OCI-LY7 (cell line): Measurements from ENCODE around the gene SLC16A6. TPM values are rescaled to one million over a fixed set of nuclear protein-coding genes. Genes with fewer than 3 reads are reported as not detected.

ENCODE experiments used
- BruUV-seq: library from RNA; stranded (reverse); fragments of 400-500 nt; replicated peaks from 2 replicates; lab custom pipeline; 2021; lab: Mats Ljungman, UMichigan
- CTCF ChIA-PET: fragments of 300-600 bp; sonication (Branson Sonifier 250); formaldehyde crosslinking; loops from one replicate; lab custom pipeline; 2022; ENCODE audit warnings: antibody characterized with exemption; ENCODE audit not compliant: unreplicated experiment; lab: Charles Lee
- POLR2A ChIA-PET: fragments of 300-600 bp; sonication (Branson Sonifier 250); formaldehyde crosslinking; loops from one replicate; lab custom pipeline; 2022; ENCODE audit warnings: antibody characterized with exemption; lab: Charles Lee
- DNase-seq: peaks from one replicate; pipeline ENCODE4 v3.0.0-alpha.2; 2015; ENCODE audit warnings: low spot score
- H2AFZ ChIP-seq: fragments of 200-600 bp; sonication (generic), shearing (Covaris generic); 2 replicates; pipeline ENCODE4 v1.6.1; 2014; ENCODE audit warnings: mild to moderate bottlenecking, antibody characterized with exemption, low read length, moderate library complexity
- H3K27ac ChIP-seq: fragments of 200-600 bp; sonication (generic); 2 replicates; pipeline ENCODE4 v1.5.1; 2014; ENCODE audit warnings: mixed run types, low read depth, mild to moderate bottlenecking, moderate library complexity, low read length, inconsistent platforms; ENCODE audit not compliant: poor library complexity, severe bottlenecking
- H3K36me3 ChIP-seq: fragments of 200-600 bp; sonication (generic); 2 replicates; pipeline ENCODE4 v1.6.1; 2014; ENCODE audit warnings: mild to moderate bottlenecking, antibody characterized with exemption, low read length, moderate library complexity, mixed read lengths; ENCODE audit not compliant: insufficient read depth
- H3K4me1 ChIP-seq: fragments of 200-600 bp; sonication (generic); 2 replicates; pipeline ENCODE4 v1.5.1; 2014; ENCODE audit warnings: mild to moderate bottlenecking, low read length; ENCODE audit not compliant: insufficient read depth, poor library complexity, severe bottlenecking
- H3K4me2 ChIP-seq: fragments of 200-600 bp; sonication (generic); 2 replicates; pipeline ENCODE4 v1.6.1; 2014; ENCODE audit warnings: mild to moderate bottlenecking, low read length
- H3K4me3 ChIP-seq: fragments of 200-600 bp; sonication (generic); 2 replicates; pipeline ENCODE4 v1.5.1; 2014; ENCODE audit warnings: mild to moderate bottlenecking, low read depth, low read length; ENCODE audit not compliant: poor library complexity, severe bottlenecking
- H3K79me2 ChIP-seq: fragments of 200-600 bp; sonication (generic); 2 replicates; pipeline ENCODE4 v1.6.1; 2016; ENCODE audit warnings: low read depth, mild to moderate bottlenecking, low read length, moderate library complexity, mixed read lengths; ENCODE audit not compliant: insufficient read depth
- H3K9me2 ChIP-seq: fragments of 200-600 bp; sonication (generic); 2 replicates; pipeline ENCODE4 v1.6.1; 2016; ENCODE audit warnings: mild to moderate bottlenecking, low read length, mixed read lengths; ENCODE audit not compliant: insufficient read depth
- H3K9me3 ChIP-seq: fragments of 200-600 bp; sonication (generic); 2 replicates; pipeline ENCODE4 v1.6.1; 2014; ENCODE audit warnings: mild to moderate bottlenecking, mixed run types, low read length, mixed read lengths
- H4K20me1 ChIP-seq: fragments of 200-600 bp; sonication (generic); 2 replicates; pipeline ENCODE4 v1.6.1; 2014; ENCODE audit warnings: mild to moderate bottlenecking, antibody characterized with exemption, low read length, moderate library complexity, mixed read lengths; ENCODE audit not compliant: insufficient read depth
- EZH2phosphoT487 ChIP-seq: fragments of 200-600 bp; sonication (generic); IDR thresholded peaks from 2 replicates; pipeline ENCODE4 v1.6.1; 2018; ENCODE audit warnings: low read depth, borderline replicate concordance, mild to moderate bottlenecking, mixed run types, antibody characterized with exemption, low read length, moderate library complexity, mixed read lengths
- intact Hi-C: fragments of 100-400 bp; cut with micrococcal nuclease; formaldehyde crosslinking; loops from one replicate; pipeline ENCODE4 v1.10.0; 2022; ENCODE audit not compliant: unreplicated experiment
- total RNA-seq, 2 experiments: library from RNA; depleted of rRNA in 1 of 2; stranded (reverse); fragments of >200 nt in 1 of 2; shearing (Covaris generic) in 1 of 2; gene quantifications; 2 replicates each; pipeline ENCODE4 v1.2.3, GENCODE V29; 2014 to 2022
- TF ChIP-seq, protein P1 (sequence below): fragments of 200-600 bp; sonication (generic); conservative IDR thresholded peaks from 2 replicates; pipeline ENCODE4 v1.5.1; 2014; ENCODE audit warnings: mild to moderate bottlenecking, antibody characterized with exemption, low read length, moderate library complexity, mixed read lengths

The SLC16A6 gene
- total RNA-seq, 2 experiments from 2014 or later, result 4.5 to 18.9 TPM

DNA sequence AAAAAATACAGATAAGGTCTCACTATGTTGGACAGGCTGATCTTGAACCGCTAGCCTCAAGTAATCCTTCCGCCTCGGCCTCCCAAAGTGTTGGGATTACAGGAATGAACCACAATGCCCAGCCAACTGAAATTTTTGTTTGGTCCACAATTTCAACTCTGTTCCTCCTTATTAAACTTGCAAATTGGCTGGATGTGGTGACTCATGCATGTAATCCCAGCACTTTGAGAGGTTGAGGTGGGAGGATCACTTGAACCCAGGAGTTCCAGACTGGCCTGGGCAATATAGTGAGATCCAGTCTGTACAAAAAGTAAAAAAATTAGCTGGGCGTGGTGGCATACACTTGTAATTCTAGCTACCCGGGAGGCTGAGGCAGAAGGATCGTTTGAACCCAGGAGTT, 13.8 kb upstream of the SLC16A6 start:
- no peaks in the 10 kb centered on the region for H4K20me1 ChIP-seq
- ChIA-PET POLR2A (interaction anchor here (1.0 kb wide), 1 partner anchor 39 kb away, joined by 3 read pairs; no protein-coding TSS in a partner anchor), CTCF (interaction anchor here (0.5 kb wide), 1 partner anchor 181 kb away, joined by 3 read pairs; no protein-coding TSS in a partner anchor)
- intact Hi-C loops, result no loop called here
- no peak for DNase-seq
- H3K27ac ChIP-seq, result no peak overlapping the region
- H3K79me2 ChIP-seq, result no peaks in the 10 kb centered on the region
- TF ChIP-seq, protein P1, sequence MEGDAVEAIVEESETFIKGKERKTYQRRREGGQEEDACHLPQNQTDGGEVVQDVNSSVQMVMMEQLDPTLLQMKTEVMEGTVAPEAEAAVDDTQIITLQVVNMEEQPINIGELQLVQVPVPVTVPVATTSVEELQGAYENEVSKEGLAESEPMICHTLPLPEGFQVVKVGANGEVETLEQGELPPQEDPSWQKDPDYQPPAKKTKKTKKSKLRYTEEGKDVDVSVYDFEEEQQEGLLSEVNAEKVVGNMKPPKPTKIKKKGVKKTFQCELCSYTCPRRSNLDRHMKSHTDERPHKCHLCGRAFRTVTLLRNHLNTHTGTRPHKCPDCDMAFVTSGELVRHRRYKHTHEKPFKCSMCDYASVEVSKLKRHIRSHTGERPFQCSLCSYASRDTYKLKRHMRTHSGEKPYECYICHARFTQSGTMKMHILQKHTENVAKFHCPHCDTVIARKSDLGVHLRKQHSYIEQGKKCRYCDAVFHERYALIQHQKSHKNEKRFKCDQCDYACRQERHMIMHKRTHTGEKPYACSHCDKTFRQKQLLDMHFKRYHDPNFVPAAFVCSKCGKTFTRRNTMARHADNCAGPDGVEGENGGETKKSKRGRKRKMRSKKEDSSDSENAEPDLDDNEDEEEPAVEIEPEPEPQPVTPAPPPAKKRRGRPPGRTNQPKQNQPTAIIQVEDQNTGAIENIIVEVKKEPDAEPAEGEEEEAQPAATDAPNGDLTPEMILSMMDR, result no peak
- no peak for TF ChIP-seq EZH2phosphoT487
- no TSS peak for BruUV-seq
- H3K4me1 ChIP-seq, result peaks cover 15% of the 10 kb centered on the region
- no peaks in the 10 kb centered on the region for H3K9me3 ChIP-seq
- no peak overlapping the region for H3K4me2 ChIP-seq
- H3K9me2 ChIP-seq, result no peaks in the 10 kb centered on the region
- H2AFZ ChIP-seq, result no peak overlapping the region
- no peak overlapping the region for H3K4me3 ChIP-seq
- H3K36me3 ChIP-seq, result peaks cover 16% of the 10 kb centered on the region

DNA sequence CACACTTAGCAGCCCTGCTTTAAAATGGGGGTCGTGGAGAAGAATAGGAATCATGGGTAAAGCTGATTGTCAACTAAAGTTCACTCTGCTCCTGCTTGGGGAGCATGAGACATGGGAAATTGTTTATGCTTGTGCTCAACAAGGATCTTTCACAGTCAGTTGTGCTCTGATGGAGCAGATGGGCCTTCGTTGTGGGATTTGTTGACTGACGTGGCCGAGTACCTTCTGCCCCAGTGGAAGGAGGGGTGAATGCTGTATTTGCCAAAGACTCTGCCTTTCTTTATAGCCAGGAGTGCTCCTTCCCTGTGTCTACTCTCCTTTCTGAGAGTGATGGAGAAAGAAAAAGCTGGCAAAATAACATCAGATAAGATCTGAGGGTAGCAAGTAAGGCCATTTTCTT, 11.7 kb upstream of the SLC16A6 start:
- BruUV-seq, result no TSS peak
- no peaks in the 10 kb centered on the region for H3K9me2 ChIP-seq
- intact Hi-C loops, result no loop called here
- no peak for TF ChIP-seq EZH2phosphoT487
- TF ChIP-seq, protein P1, result no peak
- ChIA-PET POLR2A (interaction anchor here (0.8 to 1.2 kb wide), 3 partner anchors 10 to 16 kb away, joined by 3 read pairs; no protein-coding TSS in a partner anchor), CTCF (interaction anchor here (0.9 kb wide), 1 partner anchor 42 kb away, joined by 3 read pairs; no protein-coding TSS in a partner anchor)
- peaks cover 11% of the 10 kb centered on the region for H3K36me3 ChIP-seq
- no peaks in the 10 kb centered on the region for H4K20me1 ChIP-seq
- no peaks in the 10 kb centered on the region for H3K9me3 ChIP-seq
- DNase-seq, result no peak
- H3K4me2 ChIP-seq, result no peak overlapping the region
- H2AFZ ChIP-seq, result no peak overlapping the region
- H3K79me2 ChIP-seq, result no peaks in the 10 kb centered on the region
- H3K4me1 ChIP-seq, result peaks cover 15% of the 10 kb centered on the region
- H3K27ac ChIP-seq, result no peak overlapping the region
- H3K4me3 ChIP-seq, result no peak overlapping the region

DNA sequence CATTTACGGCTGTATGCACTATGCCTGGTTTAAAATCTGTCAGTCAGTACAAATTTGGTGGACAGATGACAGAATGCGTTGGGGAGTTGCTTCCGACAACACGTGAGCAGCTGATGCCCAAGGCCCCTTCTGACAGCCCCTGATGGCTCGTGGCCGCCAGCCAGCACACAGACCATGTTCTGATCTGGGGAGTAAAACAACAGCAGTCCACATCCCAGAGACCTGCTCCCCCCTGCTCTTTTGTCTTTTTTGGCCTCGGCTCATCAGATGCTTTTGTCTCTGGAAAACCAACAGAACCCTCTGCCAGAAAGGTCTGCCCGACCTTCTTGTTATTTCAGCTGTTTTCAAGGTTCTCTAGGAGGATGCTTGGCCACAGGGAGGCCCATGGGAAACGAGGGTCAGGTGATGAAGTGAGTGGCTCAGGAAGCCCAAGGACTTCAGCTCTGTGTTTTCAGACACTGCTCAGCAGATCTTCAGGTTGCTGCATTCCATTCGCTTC, 11.2 kb upstream of the SLC16A6 start:
- Histone ChIP-seq H3K4me2 (no peak overlapping the region), H3K79me2 (no peaks in the 10 kb centered on the region), H3K9me2 (no peaks in the 10 kb centered on the region), H3K36me3 (peaks cover 6% of the 10 kb centered on the region), H3K27ac (no peak overlapping the region), H3K4me3 (no peak overlapping the region), H3K4me1 (peaks cover 14% of the 10 kb centered on the region), H4K20me1 (no peaks in the 10 kb centered on the region), H3K9me3 (no peaks in the 10 kb centered on the region), H2AFZ (no peak overlapping the region)
- intact Hi-C loops, result no loop called here
- ChIA-PET POLR2A (interaction anchor here (0.8 to 1.2 kb wide), 2 partner anchors 14 to 16 kb away, joined by 3 read pairs; no protein-coding TSS in a partner anchor), CTCF (no interaction called here)
- DNase-seq, result no peak
- no TSS peak for BruUV-seq
- TF ChIP-seq, protein P1, result no peak
- TF ChIP-seq EZH2phosphoT487, result no peak
